ENCODE data around the gene RRAGB. TPM values are rescaled to one million over a fixed set of nuclear protein-coding genes. Genes with fewer than 3 reads are reported as not detected.

Gene RRAGB
- total and polyA plus RNA-seq, 2 of the 4 experiments (the other 2 are of a cell fraction), result 9.1 to 15.1 TPM

DNA sequence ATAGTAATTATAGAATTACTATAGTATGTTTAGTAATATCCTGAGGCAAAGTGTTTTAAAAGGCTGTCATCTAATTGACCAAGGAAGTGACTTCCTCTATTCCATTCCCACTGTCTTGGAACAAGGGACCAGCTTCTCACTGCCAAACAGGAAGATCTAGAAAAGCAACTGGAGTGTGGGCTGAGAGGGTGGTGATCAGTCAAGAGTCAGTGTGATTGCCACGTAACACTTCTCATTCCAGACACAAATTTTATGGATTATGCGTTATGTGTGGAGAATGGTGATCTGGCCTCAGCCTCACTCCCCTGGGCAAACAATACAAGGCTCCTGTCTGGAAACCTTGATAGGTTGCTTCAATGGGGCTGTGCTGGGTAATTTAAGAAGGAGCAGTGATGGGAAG lies 60.0 kb downstream of the RRAGB start:
- no peak overlapping the region for H3K4ac ChIP-seq (ENCODE audit: low read depth, low read length)
- H4K8ac ChIP-seq (ENCODE audit: low read depth in 2 of 2, low read length in 2 of 2), result no peak overlapping the region
- no peaks in the 10 kb centered on the region for H3K27me3 ChIP-seq (ENCODE audit: control insufficient read depth, insufficient read depth, low read length)
- no peaks in the 10 kb centered on the region for H3K9me3 ChIP-seq (ENCODE audit: control insufficient read depth, insufficient read depth, low read length)
- ChIA-PET CTCF (no interaction called here), POLR2A (ENCODE audit: unreplicated experiment) (no interaction called here)
- H2AK9ac ChIP-seq (replicated peaks; ENCODE audit: low read depth, low read length, poor library complexity), result no peak overlapping the region
- in situ Hi-C loops (cut with MboI; ENCODE audit: low sequenced_read_pairs) (no loop called here), intact Hi-C loops (cut with micrococcal nuclease) (no loop called here), dilution Hi-C loops (cut with HindIII; ENCODE audit: low sequenced_read_pairs, unreplicated experiment) (no loop called here)
- H3K79me1 ChIP-seq (ENCODE audit: low read depth in 1 of 2, low read length in 2 of 2), result no peaks in the 10 kb centered on the region
- no peaks in the 10 kb centered on the region for H3K9me1 ChIP-seq (ENCODE audit: insufficient read depth, low read length)
- WGBS, 2 experiments (ENCODE audit: extremely low coverage in 2 of 2, insufficient read length in 1 of 2), result no CpG with 5 or more reads among the region's 2 CpGs
- no peak overlapping the region for H2BK20ac ChIP-seq (ENCODE audit: low read depth, low read length)
- DNase-seq (no peak), ATAC-seq (ENCODE audit: low read depth) (no peak)
- no peak overlapping the region for H3K56ac ChIP-seq (ENCODE audit: extremely low read depth, insufficient read depth, low read length)
- no peak overlapping the region for H2BK15ac ChIP-seq (ENCODE audit: low read depth, low read length)
- BruUV-seq (replicated peaks), result no TSS peak
- H3K23ac ChIP-seq (ENCODE audit: low read depth, low read length), result no peak overlapping the region
- H3K9ac ChIP-seq (ENCODE audit: low read depth, low read length), result no peak overlapping the region
- H4K91ac ChIP-seq (ENCODE audit: insufficient read depth, low read depth, low read length), result no peak overlapping the region
- no peak overlapping the region for H2BK120ac ChIP-seq (ENCODE audit: low read depth, low read length)
- no peak overlapping the region for H3K18ac ChIP-seq (ENCODE audit: low read depth, low read length)
- no peak overlapping the region for H4K5ac ChIP-seq (ENCODE audit: low read depth, low read length)
- H3K36me3 ChIP-seq (ENCODE audit: control insufficient read depth, insufficient read depth, low read length), result no peaks in the 10 kb centered on the region
- H2BK5ac ChIP-seq (ENCODE audit: low read depth, low read length, poor library complexity, severe bottlenecking), result no peak overlapping the region
- no peak overlapping the region for H2AK5ac ChIP-seq (ENCODE audit: low read depth, low read length)
- H3K4me2 ChIP-seq (ENCODE audit: low read depth, low read length), result no peak overlapping the region
- no peak overlapping the region for H3K4me3 ChIP-seq (ENCODE audit: insufficient read depth, low read depth, low read length)
- H3K4me1 ChIP-seq (ENCODE audit: control insufficient read depth, insufficient read depth, low read length), result no peaks in the 10 kb centered on the region
- no peak overlapping the region for H3K14ac ChIP-seq (replicated peaks; ENCODE audit: low read depth, low read length)
- H4K20me1 ChIP-seq (ENCODE audit: insufficient read depth, low read length), result no peaks in the 10 kb centered on the region
- TF ChIP-seq RCOR1 (IDR thresholded peaks at IDR 0.05; ENCODE audit: insufficient replicate concordance, low read length) (no peak), FOS (IDR thresholded peaks at IDR 0.05; ENCODE audit: low read depth, low read length) (no peak), MAFK (IDR thresholded peaks at IDR 0.05; ENCODE audit: low read depth, low read length) (no peak), RAD21 (IDR thresholded peaks at IDR 0.05; ENCODE audit: low read length) (no peak), USF2 (IDR thresholded peaks at IDR 0.05; ENCODE audit: low read depth, low read length) (no peak), CEBPB (IDR thresholded peaks at IDR 0.05; ENCODE audit: low read depth, low read length) (no peak), CHD1 (IDR thresholded peaks at IDR 0.05; ENCODE audit: low read depth, low read length) (no peak), BHLHE40 (IDR thresholded peaks at IDR 0.05; ENCODE audit: low read depth, low read length) (no peak), MAZ (IDR thresholded peaks at IDR 0.05; ENCODE audit: borderline replicate concordance, low read depth, low read length) (no peak), MXI1 (IDR thresholded peaks at IDR 0.05; ENCODE audit: borderline replicate concordance, low read depth, low read length) (no peak), RFX5 (IDR thresholded peaks at IDR 0.05; ENCODE audit: low read depth, low read length) (no peak)
- TF ChIP-seq, protein P1, sequence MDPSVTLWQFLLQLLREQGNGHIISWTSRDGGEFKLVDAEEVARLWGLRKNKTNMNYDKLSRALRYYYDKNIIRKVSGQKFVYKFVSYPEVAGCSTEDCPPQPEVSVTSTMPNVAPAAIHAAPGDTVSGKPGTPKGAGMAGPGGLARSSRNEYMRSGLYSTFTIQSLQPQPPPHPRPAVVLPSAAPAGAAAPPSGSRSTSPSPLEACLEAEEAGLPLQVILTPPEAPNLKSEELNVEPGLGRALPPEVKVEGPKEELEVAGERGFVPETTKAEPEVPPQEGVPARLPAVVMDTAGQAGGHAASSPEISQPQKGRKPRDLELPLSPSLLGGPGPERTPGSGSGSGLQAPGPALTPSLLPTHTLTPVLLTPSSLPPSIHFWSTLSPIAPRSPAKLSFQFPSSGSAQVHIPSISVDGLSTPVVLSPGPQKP (IDR thresholded peaks at IDR 0.05; ENCODE audit: borderline replicate concordance, low read depth, low read length), result no peak
- H3K27ac ChIP-seq (ENCODE audit: insufficient read depth, low read length), result no peak overlapping the region
- H2AFZ ChIP-seq (replicated peaks; ENCODE audit: low read length, poor library complexity), result no peak overlapping the region
